ENCODE measurements around the gene POU2AF3. TPM values are rescaled to one million over a fixed set of nuclear protein-coding genes. Genes with fewer than 3 reads are reported as not detected.

Gene POU2AF3
- polyA plus RNA-seq, 3 donors from 2014 or later, result not detected

DNA sequence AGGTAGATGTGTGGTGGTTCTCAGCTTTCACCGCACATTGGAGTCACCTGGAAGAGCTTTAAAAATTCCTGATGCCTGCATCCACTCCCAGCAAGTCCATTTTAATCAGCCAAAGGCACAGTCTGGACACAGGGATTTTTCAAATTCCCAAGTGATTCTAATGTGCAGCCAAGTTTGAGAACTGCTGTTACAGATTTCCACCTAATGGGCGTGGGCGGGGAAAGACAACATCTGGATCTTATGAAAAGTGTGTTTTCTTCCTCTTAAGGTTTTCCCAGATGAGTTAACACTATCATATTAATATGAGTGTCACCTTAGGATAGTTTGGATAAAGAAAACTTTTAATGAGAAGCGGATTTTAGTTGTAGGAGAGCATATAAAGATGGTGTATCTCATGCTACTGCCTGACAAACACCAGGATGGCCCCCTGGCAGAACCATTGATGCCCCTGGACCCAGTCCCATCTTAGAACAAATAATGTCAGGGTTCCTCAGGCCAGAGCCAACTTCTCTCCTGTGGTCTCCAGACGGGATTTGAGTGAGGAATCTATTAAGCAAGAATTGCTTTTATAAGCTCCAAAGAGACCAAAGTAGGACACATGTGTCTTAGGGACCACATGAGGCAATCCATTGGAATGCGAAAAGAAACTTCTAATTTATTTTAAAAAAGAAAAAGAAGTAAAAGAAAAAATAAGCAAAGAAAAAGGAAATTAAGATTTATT lies 48.8 kb downstream of the POU2AF3 start:
- no peak for DNase-seq
- Mint-ChIP-seq H3K4me3 (no peak overlapping the region), H3K4me1 (no peaks in the 10 kb centered on the region), H3K36me3 (no peaks in the 10 kb centered on the region), H3K9me3 (no peaks in the 10 kb centered on the region), H3K27me3 (ENCODE audit: low read depth in 3 of 3) (peaks cover 0 to 7% (median 0%) of the 10 kb centered on the region in 3 donors), H3K27ac (no peak overlapping the region)

DNA sequence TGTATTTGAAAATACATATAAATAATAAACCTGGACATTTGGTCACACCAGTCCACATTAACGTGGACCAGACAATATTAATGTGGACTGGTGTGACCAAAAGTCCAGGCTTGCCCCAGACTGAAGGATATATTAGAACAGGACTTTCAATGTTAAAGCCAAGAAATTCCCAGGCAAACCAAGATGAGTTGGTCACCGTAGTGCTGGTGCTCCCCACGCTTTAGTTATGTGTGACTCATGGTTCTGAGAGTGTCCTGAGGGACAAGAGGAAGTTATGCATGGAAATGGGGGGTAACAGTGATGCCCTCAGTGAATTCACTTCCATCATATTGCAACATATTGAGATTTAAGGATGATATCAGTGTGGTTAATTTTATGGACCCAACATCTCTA lies 49.4 kb downstream of the POU2AF3 start:
- H3K4me3 Mint-ChIP-seq, result no peak overlapping the region
- no peaks in the 10 kb centered on the region for H3K4me1 Mint-ChIP-seq
- H3K27ac Mint-ChIP-seq, result no peak overlapping the region
- H3K9me3 Mint-ChIP-seq, result no peaks in the 10 kb centered on the region
- peaks cover 0 to 7% (median 0%) of the 10 kb centered on the region in 3 donors for H3K27me3 Mint-ChIP-seq (ENCODE audit: low read depth in 3 of 3)
- no peak for DNase-seq
- H3K36me3 Mint-ChIP-seq, result no peaks in the 10 kb centered on the region

DNA sequence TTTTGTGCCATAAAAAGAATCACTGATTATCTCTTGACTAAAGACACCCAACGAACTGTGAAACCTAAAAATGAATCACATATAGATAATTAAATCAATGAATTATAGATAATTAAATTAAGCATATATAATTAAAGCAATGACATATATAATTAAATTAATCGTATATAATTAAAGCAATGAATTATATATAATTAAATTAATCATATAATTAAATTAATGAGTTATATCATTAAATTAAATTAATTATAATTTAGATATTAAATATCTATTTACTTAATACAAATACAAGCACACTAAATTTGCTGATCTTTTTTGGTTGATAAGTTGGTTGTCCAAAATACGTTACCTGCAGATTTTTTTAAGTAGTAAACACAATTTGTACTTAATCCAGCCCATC lies 49.8 kb downstream of the POU2AF3 start:
- H3K36me3 Mint-ChIP-seq, result no peaks in the 10 kb centered on the region
- no peak overlapping the region for H3K27ac Mint-ChIP-seq

DNA sequence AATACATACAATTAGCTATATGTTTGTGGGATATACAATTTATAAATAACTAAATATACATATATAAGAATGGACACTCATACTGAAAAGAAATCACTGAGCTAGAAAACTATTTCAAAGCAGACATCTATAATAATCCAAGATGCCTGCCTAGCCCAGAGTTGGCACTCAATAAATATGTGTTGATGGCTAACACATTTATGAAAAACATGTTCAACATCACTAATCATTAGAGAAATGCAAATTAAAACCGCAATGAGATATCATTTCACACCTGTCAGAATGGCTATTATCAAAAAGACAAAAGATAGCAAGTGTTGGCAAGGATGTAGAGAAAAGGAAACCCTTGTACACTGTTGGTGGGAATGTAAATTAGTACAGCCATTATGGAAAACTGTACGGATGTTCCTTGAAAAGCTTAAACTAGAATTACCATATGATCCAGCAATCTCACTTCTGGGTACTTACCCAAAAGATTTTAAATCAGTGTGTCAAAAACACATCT lies 50.9 kb downstream of the POU2AF3 start:
- no peak for DNase-seq
- Mint-ChIP-seq H3K36me3 (no peaks in the 10 kb centered on the region), H3K27ac (no peak overlapping the region), H3K4me3 (no peak overlapping the region), H3K27me3 (ENCODE audit: low read depth in 3 of 3) (peaks cover 0 to 4% (median 4%) of the 10 kb centered on the region in 3 donors), H3K4me1 (no peaks in the 10 kb centered on the region), H3K9me3 (no peaks in the 10 kb centered on the region)

More for the DNA sequence above, 49.8 kb downstream of the POU2AF3 start:
- Mint-ChIP-seq H3K9me3 (no peaks in the 10 kb centered on the region), H3K4me3 (no peak overlapping the region), H3K27me3 (ENCODE audit: low read depth in 3 of 3) (peaks cover 0 to 7% (median 3%) of the 10 kb centered on the region in 3 donors), H3K4me1 (no peaks in the 10 kb centered on the region)
- no peak for DNase-seq

DNA sequence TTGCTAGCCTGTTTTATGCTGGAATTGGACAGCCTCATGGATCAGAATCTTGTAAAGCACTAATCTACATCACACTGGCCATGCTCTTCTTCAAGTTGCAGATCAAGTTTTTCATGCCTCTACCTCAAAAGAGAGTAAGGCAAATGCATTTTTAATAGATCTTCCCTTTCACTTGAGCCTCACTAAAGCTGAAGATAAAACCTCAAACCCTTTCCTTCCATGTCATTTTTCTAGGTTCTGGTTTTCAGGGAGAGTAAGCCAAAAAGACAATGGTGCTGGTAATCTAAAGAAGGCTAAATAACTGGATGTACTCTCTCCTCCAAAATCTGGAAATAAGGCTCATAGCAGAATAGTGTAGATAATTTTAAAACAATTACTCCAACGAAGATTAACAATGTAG lies 52.5 kb downstream of the POU2AF3 start:
- H3K36me3 Mint-ChIP-seq, result no peaks in the 10 kb centered on the region
- no peak overlapping the region for H3K27ac Mint-ChIP-seq
- no peak for DNase-seq
- H3K4me1 Mint-ChIP-seq, result no peaks in the 10 kb centered on the region
- H3K27me3 Mint-ChIP-seq (ENCODE audit: low read depth in 3 of 3), result peaks cover 0 to 4% (median 4%) of the 10 kb centered on the region in 3 donors
- H3K9me3 Mint-ChIP-seq, result no peaks in the 10 kb centered on the region
- no peak overlapping the region for H3K4me3 Mint-ChIP-seq

DNA sequence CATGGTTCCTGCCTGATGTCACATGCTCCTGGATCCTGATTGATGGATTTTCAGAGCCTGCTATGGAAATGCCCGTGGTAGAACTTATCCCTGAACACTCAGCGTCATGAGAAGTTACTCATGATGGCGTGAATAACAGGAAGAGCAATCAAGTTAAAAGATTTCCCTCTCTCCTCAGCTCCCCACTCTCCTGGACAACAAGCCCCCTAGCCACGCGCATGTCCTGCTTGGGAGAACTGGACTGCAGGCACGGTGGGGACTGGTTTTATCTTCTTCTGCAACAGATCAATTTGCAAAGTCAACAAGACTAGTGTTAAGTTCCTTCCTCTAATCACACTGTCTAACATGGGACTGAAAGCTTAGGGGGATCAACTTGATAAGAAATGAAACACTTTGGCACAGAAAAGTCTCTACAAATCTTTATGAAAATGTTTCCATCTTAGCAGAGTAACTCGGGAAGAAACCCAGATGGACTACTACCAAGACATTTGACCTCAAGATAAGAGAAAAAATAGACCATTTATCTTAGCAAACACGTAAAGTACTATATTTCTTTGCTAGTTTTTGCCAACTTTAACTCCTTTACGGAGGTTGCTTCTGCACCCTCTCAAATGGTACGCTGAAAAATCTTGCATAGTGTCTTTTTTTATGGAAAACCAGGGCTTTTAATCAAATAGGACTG lies 53.2 kb downstream of the POU2AF3 start:
- Mint-ChIP-seq H3K4me1 (no peaks in the 10 kb centered on the region), H3K4me3 (no peak overlapping the region), H3K27ac (no peak overlapping the region), H3K9me3 (no peaks in the 10 kb centered on the region), H3K36me3 (no peaks in the 10 kb centered on the region), H3K27me3 (ENCODE audit: low read depth in 3 of 3) (peaks cover 0 to 5% (median 4%) of the 10 kb centered on the region in 3 donors)
- no peak for DNase-seq

DNA sequence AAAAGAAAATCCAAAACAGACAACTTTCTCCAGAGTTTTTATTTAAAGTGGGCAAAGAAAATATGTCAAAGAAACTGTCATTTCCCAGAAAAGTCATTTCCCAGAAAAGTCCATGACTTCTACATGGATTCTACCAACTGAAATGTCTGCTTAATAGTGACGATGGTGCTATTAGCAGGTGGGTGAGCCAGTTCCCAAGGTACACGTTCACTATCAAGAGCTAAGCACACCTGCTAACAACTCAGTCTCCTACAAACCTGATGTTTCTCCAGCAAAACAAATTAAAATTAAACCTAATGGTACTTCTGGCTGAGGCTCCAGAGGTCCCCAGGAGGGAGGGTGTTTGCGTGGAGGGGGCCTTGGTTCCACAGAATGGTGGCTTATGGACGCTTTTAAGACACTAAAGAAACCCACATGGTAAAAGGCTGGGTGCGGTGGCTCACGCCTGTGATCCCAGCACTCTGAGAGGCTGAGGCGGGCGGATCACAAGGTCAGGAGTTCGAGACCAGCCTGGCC lies 53.9 kb downstream of the POU2AF3 start:
- Mint-ChIP-seq H3K27ac (no peak overlapping the region), H3K4me3 (no peak overlapping the region), H3K36me3 (no peaks in the 10 kb centered on the region), H3K4me1 (no peaks in the 10 kb centered on the region), H3K27me3 (ENCODE audit: low read depth in 3 of 3) (peaks cover 0 to 5% (median 4%) of the 10 kb centered on the region in 3 donors), H3K9me3 (no peaks in the 10 kb centered on the region)
- no peak for DNase-seq

DNA sequence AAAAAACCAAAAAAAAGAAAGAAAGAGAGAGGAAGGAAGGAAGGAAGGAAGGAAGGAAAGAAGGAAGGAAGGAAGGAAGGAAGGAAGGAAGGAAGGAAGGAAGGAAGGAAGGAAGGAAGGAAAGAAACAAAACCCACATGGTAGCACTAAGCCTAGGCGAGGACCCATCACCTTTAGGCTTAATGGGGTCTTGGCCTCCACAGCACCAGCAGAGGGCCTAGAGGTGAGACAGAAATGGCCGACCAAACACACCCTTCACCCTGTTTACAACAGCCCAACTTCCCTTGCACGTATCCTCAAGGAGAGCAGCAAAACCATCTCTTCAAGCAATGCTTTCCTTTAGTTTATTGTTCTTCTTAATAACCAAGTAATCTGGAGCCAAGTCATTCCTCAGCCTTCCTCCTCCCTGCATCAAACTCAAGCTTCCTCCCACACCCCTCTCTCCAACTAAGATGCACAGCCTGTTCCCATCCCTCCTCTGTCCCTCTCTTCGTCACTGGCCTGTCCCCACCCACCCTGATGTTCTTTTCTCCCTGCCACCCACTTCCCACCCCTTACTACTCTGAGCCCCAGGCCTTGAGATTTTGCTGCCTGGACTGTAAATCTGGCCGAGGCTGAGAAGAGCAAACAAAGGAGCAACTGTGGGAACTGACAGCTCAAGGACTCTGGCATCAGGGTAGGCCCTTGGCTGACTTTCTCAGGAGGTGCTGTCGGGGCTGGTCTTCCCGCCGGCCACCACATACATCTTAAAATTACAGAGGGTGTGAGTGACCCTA lies 54.8 kb downstream of the POU2AF3 start:
- Mint-ChIP-seq H3K4me3 (no peak overlapping the region), H3K27ac (no peak overlapping the region), H3K9me3 (no peaks in the 10 kb centered on the region), H3K36me3 (no peaks in the 10 kb centered on the region), H3K27me3 (ENCODE audit: low read depth in 3 of 3) (peaks cover 0 to 5% (median 4%) of the 10 kb centered on the region in 3 donors), H3K4me1 (no peaks in the 10 kb centered on the region)
- no peak for DNase-seq

DNA sequence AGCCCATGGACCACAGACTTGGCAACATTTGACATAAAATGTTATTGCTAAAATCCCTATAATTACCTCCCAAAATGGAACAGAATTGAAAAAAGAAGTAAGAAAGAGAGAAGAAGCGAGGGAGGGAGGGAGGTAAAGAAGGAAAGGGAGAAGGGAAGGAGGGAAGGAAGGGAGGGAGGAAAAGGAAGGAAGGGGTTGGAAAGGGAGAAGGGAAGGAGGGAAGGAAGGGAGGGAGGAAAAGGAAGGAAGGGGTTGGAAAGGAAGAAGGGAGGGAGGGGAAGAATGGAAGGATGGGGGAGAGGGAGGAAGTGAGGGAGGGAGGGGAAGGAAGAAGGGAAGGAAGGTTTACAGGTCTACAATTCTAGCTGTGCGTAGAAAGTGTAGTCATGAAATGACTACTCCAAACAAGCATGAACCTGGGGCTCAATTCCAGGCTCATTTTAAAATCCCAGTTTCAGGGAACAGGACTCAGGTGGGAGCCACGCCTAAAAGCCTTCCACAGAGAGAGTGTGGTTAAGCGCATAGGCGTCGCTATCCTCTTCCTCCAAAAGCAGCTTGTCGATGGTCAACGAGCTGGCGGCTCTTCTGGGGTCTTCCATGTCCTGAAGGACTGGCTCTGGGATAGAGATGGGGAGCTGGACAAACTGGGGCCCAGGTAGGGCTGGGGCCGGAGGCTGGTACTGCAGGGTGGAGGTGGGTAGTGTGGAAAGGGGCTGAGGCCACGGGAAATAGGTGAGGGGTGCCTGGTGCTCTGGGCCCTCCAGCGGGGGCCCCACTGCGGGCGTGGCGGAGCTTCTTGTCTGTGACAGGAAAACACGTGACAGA lies 55.6 kb downstream of the POU2AF3 start:
- no peak overlapping the region for H3K27ac Mint-ChIP-seq
- no peak for DNase-seq
- H3K4me1 Mint-ChIP-seq, result no peaks in the 10 kb centered on the region
- no peaks in the 10 kb centered on the region for H3K9me3 Mint-ChIP-seq
- H3K27me3 Mint-ChIP-seq (ENCODE audit: low read depth in 3 of 3), result peaks cover 0 to 5% (median 4%) of the 10 kb centered on the region in 3 donors
- no peak overlapping the region for H3K4me3 Mint-ChIP-seq
- no peaks in the 10 kb centered on the region for H3K36me3 Mint-ChIP-seq

DNA sequence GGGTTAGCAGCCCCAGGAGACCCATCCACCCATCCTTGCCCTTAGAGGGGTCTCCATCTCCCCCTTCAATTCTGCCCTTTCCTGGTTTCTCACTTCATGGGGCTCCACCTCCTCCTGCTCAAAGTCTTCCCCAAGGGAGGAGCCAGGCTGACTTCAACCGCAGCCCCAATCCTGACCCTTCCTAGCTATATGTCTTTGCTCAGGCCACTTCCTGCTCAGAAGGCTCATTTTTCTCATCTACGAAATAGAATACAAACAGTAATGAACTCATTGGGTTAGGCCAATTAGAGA lies 56.2 kb downstream of the POU2AF3 start:
- Mint-ChIP-seq H3K9me3 (no peaks in the 10 kb centered on the region), H3K36me3 (no peaks in the 10 kb centered on the region), H3K4me1 (no peaks in the 10 kb centered on the region), H3K27me3 (ENCODE audit: low read depth in 3 of 3) (peaks cover 0 to 5% (median 4%) of the 10 kb centered on the region in 3 donors), H3K27ac (no peak overlapping the region), H3K4me3 (no peak overlapping the region)
- DNase-seq, result no peak

DNA sequence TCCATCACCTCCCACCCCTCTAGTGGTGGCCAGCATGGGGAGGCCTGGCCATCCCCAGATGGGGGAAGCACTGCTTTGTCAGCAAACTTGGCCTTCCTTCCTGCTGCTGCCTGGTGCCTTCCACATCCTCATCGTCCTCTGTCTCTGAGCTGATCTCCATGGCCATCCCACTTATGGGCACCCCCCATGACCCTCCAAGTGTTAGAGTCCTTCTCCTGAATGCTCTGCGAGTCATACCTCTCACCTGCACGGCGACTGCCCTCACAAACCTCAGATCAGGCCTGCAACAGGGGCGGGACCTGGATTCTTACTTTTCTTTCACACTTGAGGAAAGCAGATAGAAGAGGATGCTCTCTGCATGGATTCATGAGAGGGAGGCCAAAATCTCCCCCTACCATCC lies 56.8 kb downstream of the POU2AF3 start:
- H3K36me3 Mint-ChIP-seq, result no peaks in the 10 kb centered on the region
- no peak for DNase-seq
- no peaks in the 10 kb centered on the region for H3K9me3 Mint-ChIP-seq
- H3K4me1 Mint-ChIP-seq, result no peaks in the 10 kb centered on the region
- peaks cover 0 to 5% (median 4%) of the 10 kb centered on the region in 3 donors for H3K27me3 Mint-ChIP-seq (ENCODE audit: low read depth in 3 of 3)
- H3K4me3 Mint-ChIP-seq, result no peak overlapping the region
- H3K27ac Mint-ChIP-seq, result no peak overlapping the region

DNA sequence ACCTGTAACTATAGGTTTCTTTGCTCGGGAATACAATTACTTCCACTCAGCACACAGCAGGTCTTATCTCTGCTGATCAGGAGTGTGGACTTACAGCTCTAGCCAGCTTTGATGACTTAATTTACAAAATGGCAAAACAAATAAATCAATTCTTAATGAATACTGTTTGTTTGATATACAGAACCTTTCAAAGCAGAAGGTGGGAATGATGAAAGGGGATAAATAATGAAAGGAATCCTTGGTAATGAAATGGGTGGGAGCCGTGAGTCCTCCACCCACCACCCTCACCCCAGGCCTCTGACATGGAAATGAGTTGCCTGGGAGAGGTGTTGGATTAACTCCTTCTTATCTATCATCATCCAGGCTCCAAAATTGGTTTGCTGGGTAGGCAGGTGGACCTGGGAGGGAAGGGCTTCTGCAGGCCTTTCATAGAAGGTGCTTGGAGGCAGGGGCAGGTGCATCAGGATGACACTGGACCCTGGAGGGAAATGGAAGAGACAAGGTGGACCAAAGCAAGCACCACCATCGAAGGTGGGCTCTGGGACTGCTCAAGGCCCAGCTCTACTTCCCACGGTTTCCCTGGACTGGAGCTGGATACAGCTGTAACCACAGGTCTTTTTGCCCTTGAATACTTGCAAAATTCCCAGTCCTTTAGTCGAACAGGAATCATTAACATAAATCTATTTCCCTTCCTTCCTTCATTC lies 57.8 kb downstream of the POU2AF3 start:
- Mint-ChIP-seq H3K27me3 (ENCODE audit: low read depth in 3 of 3) (peaks cover 0 to 5% (median 4%) of the 10 kb centered on the region in 3 donors), H3K4me3 (no peak overlapping the region), H3K4me1 (no peaks in the 10 kb centered on the region), H3K9me3 (no peaks in the 10 kb centered on the region), H3K36me3 (no peaks in the 10 kb centered on the region), H3K27ac (no peak overlapping the region)
- no peak for DNase-seq

DNA sequence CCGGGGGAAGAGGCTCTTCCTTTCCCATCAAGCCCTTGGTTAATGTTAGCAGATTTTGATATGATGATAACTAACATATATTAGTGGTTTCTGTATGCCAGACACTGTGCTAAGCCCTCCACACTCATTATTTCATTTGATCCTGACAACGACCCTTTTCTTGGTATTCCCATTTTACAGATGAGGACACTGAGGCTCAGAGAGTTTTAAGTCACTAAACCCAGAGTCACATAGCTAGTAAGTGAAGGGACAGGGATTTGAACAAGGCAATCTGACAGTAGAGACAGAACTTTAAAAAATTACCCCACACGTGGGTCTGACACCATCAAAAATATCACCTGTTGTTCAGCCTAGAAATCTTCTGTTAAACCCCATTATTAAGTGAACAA lies 58.3 kb downstream of the POU2AF3 start:
- Mint-ChIP-seq H3K27ac (no peak overlapping the region), H3K36me3 (no peaks in the 10 kb centered on the region), H3K9me3 (no peaks in the 10 kb centered on the region), H3K4me3 (no peak overlapping the region), H3K27me3 (ENCODE audit: low read depth in 3 of 3) (peaks cover 0 to 6% (median 2%) of the 10 kb centered on the region in 3 donors), H3K4me1 (no peaks in the 10 kb centered on the region)
- no peak for DNase-seq
